Measurements from ENCODE around the gene NAP1L5. TPM values are rescaled to one million over a fixed set of nuclear protein-coding genes. Genes with fewer than 3 reads are reported as not detected.
A peak's percentile ranks its signal among the peaks of the same experiment; 100 is the strongest.

NAP1L5 gene
- total RNA-seq, 2 donors from 2014 or later = 7.7 to 10.5 TPM

DNA sequence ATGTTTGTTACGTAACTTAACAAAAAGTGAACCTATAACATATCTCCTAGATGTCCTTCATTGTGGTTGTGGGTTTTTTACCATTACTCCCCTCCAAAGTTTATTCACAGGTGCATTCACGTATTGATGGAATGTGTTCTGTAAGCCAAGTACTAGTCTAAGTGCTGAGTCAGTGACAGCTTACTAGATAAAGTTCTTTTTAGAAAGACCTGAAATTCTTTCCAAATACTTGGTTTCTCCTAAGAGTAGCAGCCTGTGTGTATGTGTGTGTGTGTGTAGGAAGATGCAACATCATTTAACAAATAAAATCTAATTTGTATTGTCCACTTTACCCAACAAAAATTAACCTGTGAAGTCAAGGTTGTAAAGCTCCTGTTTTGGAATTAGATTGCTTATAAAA is 22.1 kb downstream of the NAP1L5 start:
- Histone ChIP-seq H3K27me3 (replicated peaks; ENCODE audit: insufficient read depth) (no peaks in the 10 kb centered on the region), H3K27ac (no peak overlapping the region), H3K36me3 (no peaks in the 10 kb centered on the region), H3K4me3 (no peak overlapping the region), H3K9me3 (no peaks in the 10 kb centered on the region), H3K4me1 (replicated peaks) (no peaks in the 10 kb centered on the region)
- WGBS = 70% methylated on average over 2 of the region's 2 CpGs
- TF ChIP-seq POLR2A (IDR thresholded peaks at IDR 0.05) (no peak), POLR2AphosphoS5 (IDR thresholded peaks at IDR 0.05) (no peak)
- intact Hi-C loops (cut with DNase I) = no loop called here
- no peak for DNase-seq (ENCODE audit: low spot score)

DNA sequence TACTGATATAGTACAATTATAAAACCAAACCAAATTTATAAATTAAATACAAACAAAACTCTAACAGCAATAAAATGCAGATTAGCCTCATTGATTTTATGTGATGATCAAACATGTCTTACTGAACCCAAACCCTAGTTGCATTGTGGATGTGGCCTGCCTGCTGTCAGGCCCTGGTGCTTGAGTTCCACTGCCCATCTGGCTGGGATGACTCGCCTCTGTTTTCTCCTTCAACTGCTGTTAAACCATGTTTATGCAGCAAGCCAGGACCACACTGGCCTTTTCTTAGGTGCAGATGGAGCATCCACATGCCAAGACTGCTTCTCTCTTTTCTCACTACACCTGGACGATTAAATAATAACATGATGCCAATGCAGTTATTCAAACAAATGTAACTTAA is 22.6 kb downstream of the NAP1L5 start:
- no peaks in the 10 kb centered on the region for H3K36me3 ChIP-seq
- H3K9me3 ChIP-seq = no peaks in the 10 kb centered on the region
- 78% methylated on average over 2 of the region's 2 CpGs for WGBS
- H3K27me3 ChIP-seq (replicated peaks; ENCODE audit: insufficient read depth) = no peaks in the 10 kb centered on the region
- no peak for DNase-seq (ENCODE audit: low spot score)
- no peak for TF ChIP-seq POLR2A (IDR thresholded peaks at IDR 0.05)
- no peak for TF ChIP-seq CTCF (IDR thresholded peaks at IDR 0.05)
- no peak for TF ChIP-seq POLR2AphosphoS5 (IDR thresholded peaks at IDR 0.05)
- no peaks in the 10 kb centered on the region for H3K4me1 ChIP-seq (replicated peaks)
- no peak overlapping the region for H3K27ac ChIP-seq
- no peak overlapping the region for H3K4me3 ChIP-seq
- intact Hi-C loops (cut with DNase I) = no loop called here

- H3K36me3 ChIP-seq = no peaks in the 10 kb centered on the region
- no peaks in the 10 kb centered on the region for H3K4me1 ChIP-seq (replicated peaks)
- H3K27ac ChIP-seq = no peak overlapping the region
- no peak for DNase-seq (ENCODE audit: low spot score)
- no peak overlapping the region for H3K4me3 ChIP-seq
- H3K9me3 ChIP-seq = no peaks in the 10 kb centered on the region
- intact Hi-C loops (cut with DNase I) = no loop called here
- TF ChIP-seq POLR2A (IDR thresholded peaks at IDR 0.05) (no peak), CTCF (IDR thresholded peaks at IDR 0.05) (no peak), POLR2AphosphoS5 (IDR thresholded peaks at IDR 0.05) (no peak)
- H3K27me3 ChIP-seq (replicated peaks; ENCODE audit: insufficient read depth) = no peaks in the 10 kb centered on the region
These were observed 23.1 kb downstream of the NAP1L5 start for GRCh38 chr4:88674565-88674964.

DNA sequence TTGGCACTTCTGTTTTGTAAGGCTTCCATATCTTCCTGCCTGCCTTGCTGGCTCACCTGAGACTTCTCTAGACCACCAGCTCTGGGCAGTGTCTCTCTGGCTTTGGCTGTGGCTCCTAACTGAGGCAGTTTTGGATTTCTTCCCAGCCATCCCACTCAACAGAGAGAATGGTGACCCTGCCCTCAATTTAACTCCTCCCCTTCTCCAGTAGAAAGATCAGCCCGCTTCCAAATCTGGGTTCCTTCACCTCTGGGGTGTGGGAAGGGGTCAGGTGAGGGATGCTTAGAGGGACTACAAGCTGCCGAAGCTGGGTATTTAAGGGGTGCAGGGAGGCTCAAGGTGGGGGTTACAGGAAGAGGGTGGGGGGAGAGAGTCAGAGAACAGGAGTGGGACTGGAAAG is 23.7 kb downstream of the NAP1L5 start:
- no peak for DNase-seq (ENCODE audit: low spot score)
- H3K27me3 ChIP-seq (replicated peaks; ENCODE audit: insufficient read depth) = no peaks in the 10 kb centered on the region
- H3K9me3 ChIP-seq = no peaks in the 10 kb centered on the region
- no peak overlapping the region for H3K27ac ChIP-seq
- H3K36me3 ChIP-seq = no peaks in the 10 kb centered on the region
- TF ChIP-seq CTCF (IDR thresholded peaks at IDR 0.05) (no peak), POLR2AphosphoS5 (IDR thresholded peaks at IDR 0.05) (no peak), POLR2A (IDR thresholded peaks at IDR 0.05) (no peak)
- intact Hi-C loops (cut with DNase I) = no loop called here
- no peak overlapping the region for H3K4me3 ChIP-seq
- 88% methylated on average over 2 of the region's 2 CpGs for WGBS
- H3K4me1 ChIP-seq (replicated peaks) = no peaks in the 10 kb centered on the region

- H3K4me3 ChIP-seq = no peak overlapping the region
- 62% methylated on average over 5 of the region's 5 CpGs for WGBS
- H3K9me3 ChIP-seq = no peaks in the 10 kb centered on the region
- TF ChIP-seq CTCF (IDR thresholded peaks at IDR 0.05) (peak in 1 of 4 experiments; percentile 13), POLR2A (IDR thresholded peaks at IDR 0.05) (no peak)
- intact Hi-C loops (cut with DNase I) = no loop called here
- no peaks in the 10 kb centered on the region for H3K27me3 ChIP-seq (replicated peaks; ENCODE audit: insufficient read depth)
- H3K4me1 ChIP-seq (replicated peaks) = no peaks in the 10 kb centered on the region
- no peaks in the 10 kb centered on the region for H3K36me3 ChIP-seq
- no peak for DNase-seq (ENCODE audit: low spot score)
- no peak overlapping the region for H3K27ac ChIP-seq
These were observed 24.6 kb downstream of the NAP1L5 start for GRCh38 chr4:88672987-88673386.
